GM19035 (cell line): ENCODE measurements around the gene SP3.

Experiments
- ATAC-seq: cut with Tn5 transposase; IDR thresholded peaks from one replicate; pipeline ENCODE4 v1.9.1; 2021; ENCODE audit not compliant: unreplicated experiment

The SP3 gene

DNA sequence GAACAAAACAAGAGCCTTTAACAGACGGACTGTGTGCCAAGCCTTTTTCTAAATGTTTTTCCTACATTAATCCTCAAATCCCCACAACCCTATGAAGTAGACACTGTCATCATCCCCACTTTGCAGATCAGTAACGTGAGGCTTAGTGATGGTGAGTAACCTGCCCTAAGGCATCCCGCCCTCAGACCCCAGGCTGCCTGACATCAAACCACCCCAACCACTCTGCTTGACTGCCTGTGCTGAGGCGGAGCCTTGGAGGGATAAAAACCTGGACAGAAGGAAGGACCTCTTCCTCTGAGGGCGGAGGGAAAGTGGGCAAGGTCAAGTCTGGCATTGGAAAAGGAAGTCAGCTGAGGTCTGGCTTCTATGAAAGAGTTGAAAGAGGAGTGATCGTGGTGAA lies 104.6 kb downstream of the SP3 start:
- no peak for ATAC-seq

DNA sequence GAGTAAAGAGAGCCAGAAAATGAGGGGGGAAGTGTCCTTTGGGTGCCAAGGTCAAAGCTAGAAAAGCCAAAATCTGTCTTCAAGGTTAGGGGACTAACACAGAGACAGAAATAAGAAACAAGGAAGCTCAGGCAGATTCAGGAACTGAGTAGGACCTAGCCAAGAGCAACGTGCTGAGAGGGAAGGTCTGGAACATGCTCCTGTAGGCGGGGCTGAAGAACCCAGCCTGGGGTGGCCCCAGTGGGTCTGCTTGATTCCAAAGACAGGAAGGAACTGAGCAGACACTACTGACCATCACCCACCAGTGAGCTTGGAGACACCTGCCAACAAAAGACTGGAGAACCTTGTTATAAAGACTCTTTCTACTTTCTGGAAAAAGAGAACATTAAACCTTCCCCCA lies 105.1 kb downstream of the SP3 start:
- no peak for ATAC-seq

DNA sequence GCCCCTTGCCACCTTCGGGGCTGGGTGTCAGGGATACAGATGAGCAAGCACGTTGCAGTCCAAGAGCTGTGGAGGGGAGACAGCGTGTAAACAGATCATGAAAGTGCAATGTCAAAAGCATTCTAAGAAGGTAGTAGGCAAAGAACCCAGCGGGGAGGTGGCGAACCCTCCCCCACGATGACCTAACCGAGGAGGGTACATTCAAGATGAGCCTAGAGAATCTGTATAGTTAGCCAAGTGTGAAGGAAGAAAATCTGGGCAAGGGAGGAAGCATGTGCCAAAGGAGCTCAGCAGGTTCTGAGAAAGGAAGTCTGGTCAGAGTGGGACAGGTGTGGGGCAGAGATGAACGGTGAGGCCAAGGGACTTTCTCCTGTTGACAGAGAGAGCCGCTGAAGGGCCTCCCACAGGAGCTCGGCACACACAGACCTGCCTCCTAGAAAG lies 106.9 kb downstream of the SP3 start:
- no peak for ATAC-seq
